ENCODE results near the gene TMEM200C.

DNA sequence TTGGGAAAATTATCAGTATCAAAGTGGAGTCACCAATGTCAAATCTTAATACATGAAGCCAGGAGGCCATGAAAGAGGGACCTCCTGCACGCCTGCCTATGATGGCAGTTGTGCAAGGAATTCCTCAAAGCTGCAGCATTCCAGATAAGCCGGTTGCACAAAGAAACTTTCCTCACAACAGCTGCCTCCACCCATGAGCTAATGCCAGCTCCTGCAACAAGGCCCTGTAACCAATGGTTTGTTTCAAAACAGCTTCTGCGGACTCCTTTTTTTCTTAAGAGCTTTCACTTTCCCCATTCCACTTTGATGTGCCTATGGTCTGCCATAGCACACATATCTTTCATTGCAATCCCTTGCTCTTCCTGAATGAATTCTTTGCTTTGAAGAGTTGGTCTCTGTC, 22.4 kb downstream of the TMEM200C start:
- TF ChIP-seq, protein P1, sequence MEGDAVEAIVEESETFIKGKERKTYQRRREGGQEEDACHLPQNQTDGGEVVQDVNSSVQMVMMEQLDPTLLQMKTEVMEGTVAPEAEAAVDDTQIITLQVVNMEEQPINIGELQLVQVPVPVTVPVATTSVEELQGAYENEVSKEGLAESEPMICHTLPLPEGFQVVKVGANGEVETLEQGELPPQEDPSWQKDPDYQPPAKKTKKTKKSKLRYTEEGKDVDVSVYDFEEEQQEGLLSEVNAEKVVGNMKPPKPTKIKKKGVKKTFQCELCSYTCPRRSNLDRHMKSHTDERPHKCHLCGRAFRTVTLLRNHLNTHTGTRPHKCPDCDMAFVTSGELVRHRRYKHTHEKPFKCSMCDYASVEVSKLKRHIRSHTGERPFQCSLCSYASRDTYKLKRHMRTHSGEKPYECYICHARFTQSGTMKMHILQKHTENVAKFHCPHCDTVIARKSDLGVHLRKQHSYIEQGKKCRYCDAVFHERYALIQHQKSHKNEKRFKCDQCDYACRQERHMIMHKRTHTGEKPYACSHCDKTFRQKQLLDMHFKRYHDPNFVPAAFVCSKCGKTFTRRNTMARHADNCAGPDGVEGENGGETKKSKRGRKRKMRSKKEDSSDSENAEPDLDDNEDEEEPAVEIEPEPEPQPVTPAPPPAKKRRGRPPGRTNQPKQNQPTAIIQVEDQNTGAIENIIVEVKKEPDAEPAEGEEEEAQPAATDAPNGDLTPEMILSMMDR (conservative IDR thresholded peaks at IDR 0.05; ENCODE audit: low read length) = no peak
- no peak for TF ChIP-seq EZH2phosphoT487 (IDR thresholded peaks at IDR 0.05; ENCODE audit: borderline replicate concordance, low read depth, low read length)

All from OCI-LY7 (cell line).